GM10847 (cell line): ENCODE measurements around the gene LENEP.

ENCODE experiments used
- POLR2A ChIP-seq: IDR thresholded peaks from 2 replicates; pipeline ENCODE4 v1.6.1; 2011; ENCODE audit not compliant: insufficient read length; ENCODE audit errors: extremely low read depth

The LENEP gene

DNA sequence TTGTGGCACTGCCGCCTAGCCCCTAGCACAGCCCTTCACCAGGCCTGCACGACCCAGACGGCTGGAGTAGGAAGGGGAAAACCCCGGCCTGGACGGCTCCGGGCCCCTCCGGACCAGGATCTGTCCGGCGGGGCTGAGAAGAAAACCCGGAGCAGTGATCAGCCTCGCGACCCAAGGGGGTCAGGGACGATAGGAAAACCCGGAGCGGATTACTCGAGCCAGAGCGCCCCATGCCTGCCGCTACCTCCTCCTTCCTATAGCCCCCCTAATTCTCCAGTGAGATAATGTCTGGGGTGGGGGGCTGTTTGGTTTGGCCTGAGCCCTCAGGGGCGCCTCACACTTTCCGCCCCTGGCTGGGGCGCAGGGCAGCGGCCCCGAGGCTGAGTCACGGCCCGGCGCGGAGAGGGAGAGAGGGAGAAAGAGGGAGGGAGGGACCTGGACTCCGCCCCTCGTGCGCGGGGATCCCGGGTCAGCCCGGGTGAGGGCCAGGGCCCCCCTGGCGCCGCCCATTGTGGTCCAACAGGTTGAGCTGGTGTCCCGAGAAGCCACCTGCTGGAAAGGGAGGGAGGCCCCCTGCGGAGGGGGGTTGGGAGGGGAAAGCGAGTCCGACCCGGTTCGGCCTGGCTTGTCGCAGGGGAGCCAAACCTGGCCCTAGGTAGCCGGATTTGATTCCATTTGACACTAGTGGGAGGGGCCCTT lies 7.5 kb downstream of the LENEP start:
- TF ChIP-seq POLR2A: no peak

DNA sequence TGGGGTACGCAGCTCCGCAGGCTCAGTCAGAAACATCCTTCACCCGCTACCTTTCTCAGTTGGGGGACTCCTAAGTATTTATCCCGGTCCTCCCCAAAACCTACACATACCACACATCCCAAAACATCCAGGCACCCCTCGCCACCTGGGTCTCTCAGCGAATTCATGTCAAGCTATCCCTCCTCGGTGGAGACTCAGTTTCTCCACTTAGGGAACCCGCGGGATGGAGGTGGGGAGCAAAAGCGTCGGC lies 8.0 kb downstream of the LENEP start:
- no peak for TF ChIP-seq POLR2A

- no peak for TF ChIP-seq POLR2A
These were observed 8.5 kb downstream of the LENEP start for GRCh38 chr1:155001675-155002463.

DNA sequence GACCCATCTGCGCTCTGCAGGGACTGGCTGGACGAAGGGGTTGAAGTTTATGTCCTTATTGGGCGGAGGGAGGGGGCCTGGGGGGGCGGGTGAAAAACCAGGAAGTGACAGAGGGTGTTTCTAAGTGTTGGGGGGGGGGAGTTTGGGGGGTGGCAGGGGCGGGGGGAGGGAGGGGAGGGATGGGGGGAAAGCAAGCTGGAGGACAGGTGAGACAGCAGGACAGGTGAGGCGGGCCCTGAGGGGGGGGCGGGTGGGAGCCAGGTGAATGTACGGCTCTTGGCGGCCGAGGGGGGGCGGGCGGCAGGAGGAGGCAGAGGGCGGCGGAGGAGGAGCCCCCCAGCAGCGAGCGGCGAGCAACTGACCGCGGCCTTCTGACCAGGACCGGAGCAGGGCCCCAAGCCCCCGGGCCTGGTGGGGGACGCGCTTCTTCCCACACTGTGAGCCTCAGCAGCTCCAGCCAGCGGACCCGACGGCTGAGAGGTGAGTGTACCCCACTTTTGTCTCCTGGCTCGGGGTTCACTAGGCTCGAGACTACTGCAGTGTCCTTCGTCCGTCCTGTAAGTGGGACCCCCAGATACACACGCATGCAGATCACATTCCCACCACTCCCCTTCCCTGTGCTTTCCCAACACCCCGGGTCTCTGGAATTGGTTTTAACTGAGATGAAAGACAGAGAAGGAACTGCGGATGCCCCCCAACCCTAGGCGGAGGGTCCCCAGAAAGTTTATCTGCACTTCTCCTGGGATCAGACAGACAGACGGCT lies 9.3 kb downstream of the LENEP start, which contains the start of gene ZBTB7B:
ZBTB7B (plus strand) TSS at position 339 of the 763 bp plus-strand sequence. CDS start 11,859 bp downstream, outside the sequence.
- no peak for TF ChIP-seq POLR2A

- no peak for TF ChIP-seq POLR2A
These were observed 9.9 kb downstream of the LENEP start for GRCh38 chr1:155003227-155003765.

DNA sequence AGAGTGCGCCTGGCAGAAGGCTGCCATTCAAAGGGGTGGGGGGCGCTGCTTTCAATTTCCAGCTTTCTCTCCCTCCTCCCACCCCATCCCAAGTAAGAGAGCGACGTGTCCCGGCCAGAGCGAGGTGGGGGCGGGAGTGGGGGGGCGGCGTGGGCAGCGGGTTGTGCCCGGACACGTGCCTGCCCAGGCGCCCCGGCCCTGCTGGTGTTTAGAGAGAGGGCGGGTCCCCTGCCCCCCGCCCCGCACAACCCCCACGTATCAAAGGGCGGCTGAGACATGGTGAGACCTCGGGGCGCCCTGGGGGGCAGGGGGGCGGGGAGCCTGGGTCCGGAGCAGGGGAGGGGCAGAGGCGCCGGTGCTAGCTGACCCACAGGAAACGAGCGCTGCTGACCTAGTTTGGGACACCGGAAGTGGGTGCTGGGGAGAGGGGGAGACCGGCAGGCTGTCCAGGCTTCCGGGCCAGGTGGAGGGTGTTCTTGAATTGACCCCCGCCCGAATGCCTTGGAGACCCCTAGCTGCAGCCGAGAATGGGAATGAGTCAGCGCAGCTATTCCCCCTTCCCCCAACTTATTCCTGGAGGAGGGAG lies 10.5 kb downstream of the LENEP start:
- no peak for TF ChIP-seq POLR2A

DNA sequence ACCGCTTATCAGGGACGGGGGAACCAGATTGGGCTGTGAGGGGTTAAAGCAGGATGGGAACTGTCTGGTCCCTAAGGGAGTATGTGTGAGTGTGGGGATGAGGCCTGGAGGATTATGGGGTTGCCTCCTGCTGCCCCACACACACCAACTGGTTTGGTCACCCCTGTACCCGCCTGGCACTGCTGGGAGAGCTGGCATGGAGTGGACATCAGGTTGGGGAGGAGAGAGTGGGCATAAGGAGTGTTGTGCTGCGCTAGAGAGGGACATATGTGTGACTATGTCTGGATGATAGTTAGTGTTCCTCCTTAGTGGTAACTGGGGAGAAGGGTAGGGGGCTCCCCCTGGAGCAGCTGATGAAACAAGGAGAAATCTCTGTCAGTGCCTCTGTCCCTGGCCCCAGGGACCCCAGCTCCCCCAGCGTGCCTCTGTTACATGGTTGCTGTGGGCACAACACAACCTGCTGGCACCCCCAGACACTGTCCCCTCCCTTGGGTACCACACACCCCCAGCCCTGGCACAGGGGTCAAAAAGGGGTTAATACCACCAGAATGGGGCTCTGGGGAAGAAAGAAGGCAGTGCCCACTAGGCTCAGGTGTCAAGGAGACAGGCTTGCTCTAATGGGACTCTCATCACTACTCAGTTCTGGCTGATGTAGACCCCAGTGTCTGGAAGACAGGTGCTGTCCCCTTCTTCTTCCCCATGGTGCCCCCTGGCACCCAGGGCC lies 11.1 kb downstream of the LENEP start:
- no peak for TF ChIP-seq POLR2A

- TF ChIP-seq POLR2A: no peak
These were observed 12.0 kb downstream of the LENEP start for GRCh38 chr1:155005076-155006011.

- TF ChIP-seq POLR2A: no peak
These were observed 13.3 kb downstream of the LENEP start for GRCh38 chr1:155006601-155007101.

DNA sequence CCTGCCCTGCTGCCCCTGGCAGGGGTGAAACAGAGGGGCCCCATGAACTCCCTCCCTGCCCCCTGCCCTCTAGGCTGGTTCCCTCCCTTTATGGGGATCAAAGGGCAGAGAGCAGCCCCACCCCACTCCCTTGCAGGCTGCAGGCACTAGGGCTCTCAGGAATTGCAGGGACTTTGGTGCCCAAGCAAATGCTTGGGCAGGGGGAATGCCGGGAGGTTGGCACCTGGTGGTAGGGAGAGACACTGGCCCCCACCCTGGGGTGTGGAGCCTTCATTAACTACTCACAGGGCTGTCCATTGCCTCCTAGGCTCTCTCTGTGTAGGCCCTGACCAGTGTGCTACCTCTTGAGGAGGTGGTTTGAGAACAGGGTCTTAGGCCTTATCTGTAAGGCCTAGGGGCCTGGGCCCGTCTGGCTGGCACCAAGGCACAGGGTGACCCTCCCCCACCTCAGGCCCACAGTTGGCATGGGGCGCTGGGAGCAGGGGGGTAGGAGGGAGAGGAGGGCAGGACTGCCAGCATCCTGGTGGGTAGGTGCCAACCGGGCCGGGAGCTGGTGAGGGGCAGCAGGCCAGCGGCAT lies 14.0 kb downstream of the LENEP start:
- TF ChIP-seq POLR2A: no peak

DNA sequence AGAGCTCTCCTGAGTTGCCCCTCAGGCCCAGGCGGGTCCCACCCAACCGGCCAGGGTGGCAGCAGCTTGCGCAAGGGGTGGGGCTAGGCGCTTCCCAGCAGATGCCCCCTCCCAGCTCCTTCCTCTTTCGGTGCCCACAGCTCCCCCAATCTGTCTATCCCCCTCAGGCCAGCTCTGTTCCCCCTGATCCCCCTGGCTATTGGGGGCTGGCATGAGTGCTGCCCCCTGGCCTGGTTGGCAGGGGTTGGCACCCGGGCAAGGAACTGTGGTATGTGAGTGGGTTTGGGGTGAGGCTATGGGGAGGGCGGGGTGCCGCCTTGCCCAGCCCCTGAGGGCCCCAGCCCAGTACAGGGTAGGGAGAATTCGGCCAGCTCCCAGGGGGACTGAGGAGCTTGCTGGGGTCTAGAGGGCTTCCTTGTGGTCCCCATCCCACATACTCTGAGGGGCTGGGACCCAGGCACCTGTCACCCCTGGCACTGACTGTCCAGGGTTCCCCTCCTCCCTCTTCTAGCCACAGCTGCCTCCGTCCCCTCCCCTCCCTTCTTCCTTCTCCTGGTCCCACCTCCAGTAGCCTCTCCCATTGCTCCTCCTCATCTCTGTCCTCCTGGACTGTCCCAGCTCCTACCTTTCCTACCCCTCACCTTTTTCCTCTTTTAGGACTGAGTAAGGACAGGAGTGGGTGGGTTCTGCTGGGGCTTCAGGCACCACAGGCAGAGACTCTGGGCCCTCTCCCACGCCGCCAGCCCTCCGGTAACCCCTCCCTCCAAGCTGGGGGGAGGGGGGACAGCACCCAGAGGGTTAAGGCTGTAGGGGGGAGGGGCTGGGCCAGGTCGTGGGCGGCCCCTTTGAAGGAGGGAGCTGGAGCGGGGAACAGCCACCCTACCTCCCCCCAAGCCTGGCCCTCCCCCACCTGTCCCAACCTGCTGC lies 14.9 kb downstream of the LENEP start:
- TF ChIP-seq POLR2A: no peak

DNA sequence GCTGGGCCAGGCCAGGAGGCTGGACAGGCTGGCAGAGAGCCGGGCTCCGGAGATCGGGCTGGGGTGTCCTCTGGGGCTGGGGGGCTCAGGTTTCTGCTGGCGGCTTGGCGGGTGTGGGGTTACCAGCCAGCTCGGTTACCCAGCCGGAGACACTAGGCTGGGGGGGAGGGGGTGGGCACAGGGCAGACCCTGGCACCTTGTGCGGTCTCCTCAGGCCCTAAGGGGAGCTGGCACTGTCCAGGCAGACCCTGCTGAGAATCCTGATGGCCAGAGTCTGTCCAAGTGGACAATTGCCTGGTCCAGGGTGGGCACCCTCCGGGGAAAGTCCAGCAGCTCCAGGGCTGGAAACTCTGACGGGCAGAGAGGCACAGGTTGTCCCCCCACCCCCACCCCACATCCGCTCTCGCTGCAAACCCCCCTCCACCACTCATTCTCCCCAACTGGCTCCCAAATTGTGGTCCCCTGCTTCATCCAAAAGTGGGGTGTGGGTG lies 15.9 kb downstream of the LENEP start:
- TF ChIP-seq POLR2A: no peak
